ENCODE measurements around the gene LSAMP.

DNA sequence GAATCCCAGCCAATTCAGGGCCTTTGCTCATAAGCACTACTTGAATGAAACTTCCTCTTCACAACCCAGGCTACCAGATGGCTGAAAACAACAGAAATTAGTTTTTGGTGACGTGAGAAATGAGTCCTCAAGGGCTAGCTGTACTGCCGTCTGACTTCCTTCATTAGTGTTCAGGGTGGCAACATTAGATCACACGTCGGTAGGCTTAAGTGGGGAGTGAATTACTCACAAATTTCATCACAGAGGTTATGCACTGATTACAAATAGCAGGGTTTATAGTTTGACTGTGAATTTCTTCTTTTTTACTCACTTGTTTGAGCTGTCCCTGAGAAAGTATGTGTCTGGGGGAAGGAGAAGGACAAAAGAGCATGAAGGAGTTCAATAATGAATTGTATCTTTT lies 424.8 kb downstream of the LSAMP start:
- no peak for TF ChIP-seq POLR2A (IDR thresholded peaks at IDR 0.05)
- TF ChIP-seq, protein P1, sequence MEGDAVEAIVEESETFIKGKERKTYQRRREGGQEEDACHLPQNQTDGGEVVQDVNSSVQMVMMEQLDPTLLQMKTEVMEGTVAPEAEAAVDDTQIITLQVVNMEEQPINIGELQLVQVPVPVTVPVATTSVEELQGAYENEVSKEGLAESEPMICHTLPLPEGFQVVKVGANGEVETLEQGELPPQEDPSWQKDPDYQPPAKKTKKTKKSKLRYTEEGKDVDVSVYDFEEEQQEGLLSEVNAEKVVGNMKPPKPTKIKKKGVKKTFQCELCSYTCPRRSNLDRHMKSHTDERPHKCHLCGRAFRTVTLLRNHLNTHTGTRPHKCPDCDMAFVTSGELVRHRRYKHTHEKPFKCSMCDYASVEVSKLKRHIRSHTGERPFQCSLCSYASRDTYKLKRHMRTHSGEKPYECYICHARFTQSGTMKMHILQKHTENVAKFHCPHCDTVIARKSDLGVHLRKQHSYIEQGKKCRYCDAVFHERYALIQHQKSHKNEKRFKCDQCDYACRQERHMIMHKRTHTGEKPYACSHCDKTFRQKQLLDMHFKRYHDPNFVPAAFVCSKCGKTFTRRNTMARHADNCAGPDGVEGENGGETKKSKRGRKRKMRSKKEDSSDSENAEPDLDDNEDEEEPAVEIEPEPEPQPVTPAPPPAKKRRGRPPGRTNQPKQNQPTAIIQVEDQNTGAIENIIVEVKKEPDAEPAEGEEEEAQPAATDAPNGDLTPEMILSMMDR (IDR thresholded peaks at IDR 0.05), result no peak

All from lower leg skin (tissue), 3 donors.